SHP77 (cell line): ENCODE data around the gene CAMSAP3.

Experiments used
- DNase-seq, 2 experiments: peaks; one replicate each; lab custom pipeline; 2025; lab: John Stamatoyannopoulos, UW

The CAMSAP3 gene

GRCh38 chr19:7614859-7615741 is 19.4 kb downstream of the CAMSAP3 start:
- DNase-seq = no peak

DNA sequence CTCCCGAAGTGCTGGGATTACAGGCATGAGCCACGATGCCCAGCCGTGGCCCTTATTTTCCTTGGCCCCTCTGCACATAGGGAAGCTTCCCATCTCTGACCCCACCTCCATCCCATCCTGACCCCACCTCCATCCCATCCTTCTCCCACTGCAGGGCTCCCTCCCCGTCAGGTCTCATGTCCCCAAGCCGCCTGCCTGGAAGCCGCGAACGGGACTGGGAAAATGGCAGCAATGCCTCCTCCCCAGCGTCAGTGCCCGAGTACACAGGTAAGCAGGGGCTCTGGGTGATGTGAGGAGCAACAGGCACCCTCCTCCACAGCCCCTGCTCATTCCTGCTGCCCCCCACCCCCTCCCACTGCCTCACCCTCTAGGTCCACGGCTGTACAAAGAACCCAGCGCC is 21.5 kb downstream of the CAMSAP3 start:
- no peak for DNase-seq

GRCh38 chr19:7617735-7618134 is 22.1 kb downstream of the CAMSAP3 start:
- no peak for DNase-seq

- DNase-seq = no peak
Observed at GRCh38 chr19:7618348-7618747, 22.7 kb downstream of the CAMSAP3 start.

DNA sequence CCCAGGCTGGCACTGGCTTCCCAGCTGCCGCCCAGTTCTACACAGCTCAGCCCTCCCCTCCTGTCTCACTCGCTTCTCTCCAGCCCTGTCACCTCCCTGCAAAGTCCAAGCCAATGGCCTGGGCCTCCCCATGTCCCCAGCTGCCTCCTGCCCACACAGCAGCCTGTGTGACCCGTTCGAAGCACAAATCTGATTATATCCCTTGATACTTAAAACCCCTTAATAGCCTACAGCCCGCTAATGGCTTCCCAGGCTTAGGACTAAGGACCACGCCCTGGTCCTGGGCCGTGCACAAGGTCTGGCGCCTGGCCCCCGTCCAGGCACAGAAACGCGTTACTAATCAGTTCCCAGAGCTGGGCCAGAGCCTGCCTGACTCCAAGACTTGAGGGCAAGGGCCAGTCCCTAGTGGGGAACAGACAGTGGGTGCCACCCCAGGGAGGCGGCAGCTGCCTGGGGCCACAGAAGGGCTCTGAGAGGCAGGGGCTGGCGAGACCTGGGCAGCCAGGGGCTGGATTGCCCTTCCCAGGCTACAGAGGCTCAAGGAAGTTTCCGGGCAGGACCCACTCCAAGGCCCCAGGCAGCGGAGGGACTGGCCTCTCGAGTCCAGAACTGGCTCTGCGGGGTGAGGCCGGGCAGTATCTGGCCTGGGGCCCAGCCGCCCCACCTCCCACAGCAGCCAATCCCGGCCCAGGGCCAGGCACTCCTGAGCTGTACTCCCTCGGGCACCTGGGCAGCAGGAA is 23.3 kb downstream of the CAMSAP3 start:
- DNase-seq = no peak

DNA sequence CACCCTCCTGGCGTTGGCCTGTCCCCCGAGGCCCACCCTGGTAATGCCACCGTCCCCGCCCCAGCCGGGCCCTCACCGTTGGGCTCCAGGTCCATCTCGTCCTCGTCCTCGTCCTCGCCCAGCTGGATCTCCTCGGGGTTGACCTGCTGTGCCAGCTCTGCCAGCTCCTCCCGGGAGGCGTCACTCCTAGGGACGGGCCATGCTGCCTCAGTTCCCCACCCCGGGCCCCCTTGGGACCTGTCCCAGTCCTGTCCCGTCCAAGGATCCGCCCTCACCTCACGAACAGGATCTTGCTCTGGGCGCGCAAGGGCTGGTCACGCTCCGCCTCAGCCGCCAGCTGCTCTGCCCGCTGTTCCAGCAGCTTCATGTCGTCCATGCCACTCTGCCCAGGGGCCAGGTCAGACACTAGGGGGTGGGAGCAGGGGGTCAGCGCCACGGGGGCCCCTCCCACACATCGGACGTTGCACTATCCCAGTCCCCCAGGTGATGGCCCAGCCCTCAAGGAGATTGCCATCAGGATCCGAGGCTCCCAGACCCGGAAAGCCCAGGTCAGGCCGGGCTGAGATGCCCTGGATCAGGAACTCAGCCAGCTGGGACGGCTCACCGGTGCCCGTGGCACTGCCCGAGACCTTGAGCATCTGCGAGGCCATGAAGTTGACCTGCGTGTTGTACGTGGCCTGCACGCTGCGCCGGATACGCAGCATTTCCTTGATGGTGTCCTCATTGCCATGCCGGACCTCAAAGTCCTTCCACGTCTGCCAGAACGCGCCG is 24.2 kb downstream of the CAMSAP3 start:
- DNase-seq = no peak

DNA sequence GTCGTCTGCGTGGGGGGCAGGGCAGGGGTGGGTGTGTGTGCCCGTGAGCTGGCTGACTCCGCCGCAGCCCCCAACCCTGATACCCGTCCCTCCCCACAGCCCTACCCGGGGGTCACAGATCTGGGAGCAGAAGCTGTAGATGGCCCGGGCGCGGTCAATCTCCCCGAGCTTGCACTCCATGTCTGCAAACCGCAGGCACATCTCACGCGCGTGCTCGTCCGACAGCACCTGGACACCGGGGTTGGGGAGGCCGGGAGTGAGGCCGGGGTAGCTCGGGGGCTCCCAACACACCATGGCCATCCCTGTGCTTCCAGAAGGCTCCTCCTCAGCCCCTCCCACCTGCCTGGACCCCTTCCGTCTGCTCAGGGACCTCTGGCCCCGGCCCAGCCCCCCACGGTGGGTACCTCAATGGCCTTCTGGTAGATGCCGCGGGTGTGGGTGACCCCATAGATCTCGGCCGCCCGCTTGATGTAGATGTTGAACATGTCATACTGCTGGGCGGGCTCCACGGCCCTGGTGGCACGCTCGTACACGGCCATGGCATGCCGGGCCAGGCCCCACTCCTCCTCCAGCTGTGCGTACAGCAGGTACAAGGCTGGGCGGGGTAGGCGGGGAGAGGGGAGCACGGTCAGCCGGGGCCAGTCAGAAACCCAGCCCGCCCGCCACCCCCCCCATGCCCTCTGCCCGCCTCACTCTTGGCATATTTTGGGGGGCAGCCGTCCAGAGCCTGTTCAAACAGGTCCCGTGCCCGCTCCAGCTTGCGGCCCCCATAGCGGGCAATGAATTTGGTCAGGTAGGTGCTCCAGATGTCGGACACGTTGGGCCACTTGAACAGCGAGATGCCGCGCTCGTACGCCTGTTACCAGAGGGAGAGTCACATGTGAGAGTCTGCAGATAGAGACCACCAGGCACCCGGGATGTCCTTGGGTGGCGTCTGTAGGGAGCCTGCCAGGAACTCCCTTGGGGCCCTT is 25.1 kb downstream of the CAMSAP3 start:
- DNase-seq = no peak

- no peak for DNase-seq
Observed at GRCh38 chr19:7622933-7623685, 27.4 kb downstream of the CAMSAP3 start.

- no peak for DNase-seq
Observed at GRCh38 chr19:7623725-7624603, 28.3 kb downstream of the CAMSAP3 start.

GRCh38 chr19:7624810-7625209 is 29.1 kb downstream of the CAMSAP3 start:
- DNase-seq = no peak

DNA sequence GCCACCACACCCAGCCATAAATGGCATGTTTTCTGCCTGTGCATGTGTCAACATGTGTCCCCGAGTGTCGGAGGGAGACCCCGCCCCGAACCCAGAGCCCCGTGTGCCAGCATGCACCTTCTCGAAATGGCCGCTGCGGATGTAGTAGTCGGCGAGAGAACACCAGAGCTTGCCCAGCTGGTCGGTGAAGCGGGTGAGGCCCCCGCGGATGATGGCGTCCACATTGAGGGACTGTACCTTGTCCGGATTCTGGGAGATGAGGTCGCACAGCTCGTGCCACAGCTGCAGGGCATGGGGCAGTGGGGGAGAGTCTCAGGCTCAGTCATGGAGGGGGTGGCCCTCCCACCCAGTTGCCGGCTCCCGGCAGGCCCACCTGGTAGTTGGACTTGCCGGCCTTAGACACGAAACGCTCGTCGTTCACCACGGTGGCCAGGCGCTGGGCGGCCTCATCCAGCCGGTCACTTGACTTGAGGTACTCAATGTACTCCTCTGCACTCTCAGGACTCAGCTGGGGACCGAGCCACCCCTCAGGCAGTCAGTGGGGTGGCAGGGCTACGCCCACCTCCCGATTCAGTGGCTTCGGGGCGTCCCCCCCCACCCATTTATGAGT is 30.2 kb downstream of the CAMSAP3 start:
- DNase-seq = no peak

DNA sequence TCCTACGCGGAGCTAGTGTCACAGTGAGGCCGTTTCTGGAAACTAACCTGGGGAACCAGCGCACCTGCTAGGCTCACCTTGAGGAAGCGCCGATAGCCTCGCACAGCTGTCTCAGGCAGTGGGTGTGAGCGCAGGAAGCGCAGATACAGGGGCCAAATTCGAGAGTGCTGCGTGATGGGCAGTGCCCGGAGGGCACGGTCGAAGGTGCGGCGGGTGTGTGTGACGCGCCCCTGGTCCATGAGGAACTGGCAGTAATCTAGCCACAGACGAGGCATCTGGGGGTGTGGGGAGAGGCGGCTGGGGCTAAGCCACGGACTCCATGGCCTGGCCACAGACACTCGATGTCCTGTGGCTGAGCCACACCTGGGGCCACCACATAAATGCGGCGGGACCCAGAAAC is 31.5 kb downstream of the CAMSAP3 start:
- DNase-seq = no peak

GRCh38 chr19:7628589-7629311 is 33.1 kb downstream of the CAMSAP3 start:
- no peak for DNase-seq

DNA sequence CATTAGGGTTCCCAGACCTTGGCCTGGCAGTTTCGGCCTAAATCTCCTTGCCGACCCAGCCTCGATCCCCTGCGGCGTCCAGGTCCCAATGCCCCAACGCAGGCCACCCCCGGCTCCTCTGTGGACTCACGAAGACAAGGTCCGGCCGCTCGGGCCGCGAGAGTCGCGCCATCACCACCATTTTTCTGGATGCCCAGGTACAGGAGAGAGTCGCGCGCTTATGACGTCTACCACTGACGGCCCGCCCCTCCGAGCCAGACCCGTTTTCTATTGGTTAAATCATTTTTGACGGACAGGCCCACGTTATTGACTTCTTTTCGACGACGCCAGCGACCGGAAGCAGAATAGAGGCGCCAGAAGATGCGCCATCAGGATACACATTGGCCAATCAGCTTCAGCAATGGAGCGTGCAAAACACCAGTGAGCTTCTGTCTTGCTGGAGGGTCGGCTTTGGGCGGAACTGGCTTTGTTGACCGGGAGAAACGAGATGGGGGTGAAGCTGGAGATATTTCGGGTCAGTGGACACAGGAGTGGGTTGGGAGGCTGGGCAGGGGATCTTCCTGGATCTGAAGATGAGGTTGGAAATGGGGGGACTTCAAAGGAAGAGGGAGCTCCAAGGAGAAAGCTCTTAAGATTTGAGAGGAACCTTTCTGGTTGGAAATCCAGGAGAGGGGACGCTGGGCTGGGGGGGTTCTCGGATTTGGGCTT is 33.8 kb downstream of the CAMSAP3 start, which contains the start of the genes PET100 and XAB2:
TSS of gene PET100 (plus strand) at position 447 of the 708 bp plus-strand sequence. CDS start at position 488, 41 bp downstream.
TSS of gene XAB2 (minus strand) at position 199 of the 708 bp plus-strand sequence. CDS start at position 181, 18 bp downstream.
- peak; percentile 97 to 98 for DNase-seq

- DNase-seq = no peak
Observed at GRCh38 chr19:7631577-7631976, 35.9 kb downstream of the CAMSAP3 start.

DNA sequence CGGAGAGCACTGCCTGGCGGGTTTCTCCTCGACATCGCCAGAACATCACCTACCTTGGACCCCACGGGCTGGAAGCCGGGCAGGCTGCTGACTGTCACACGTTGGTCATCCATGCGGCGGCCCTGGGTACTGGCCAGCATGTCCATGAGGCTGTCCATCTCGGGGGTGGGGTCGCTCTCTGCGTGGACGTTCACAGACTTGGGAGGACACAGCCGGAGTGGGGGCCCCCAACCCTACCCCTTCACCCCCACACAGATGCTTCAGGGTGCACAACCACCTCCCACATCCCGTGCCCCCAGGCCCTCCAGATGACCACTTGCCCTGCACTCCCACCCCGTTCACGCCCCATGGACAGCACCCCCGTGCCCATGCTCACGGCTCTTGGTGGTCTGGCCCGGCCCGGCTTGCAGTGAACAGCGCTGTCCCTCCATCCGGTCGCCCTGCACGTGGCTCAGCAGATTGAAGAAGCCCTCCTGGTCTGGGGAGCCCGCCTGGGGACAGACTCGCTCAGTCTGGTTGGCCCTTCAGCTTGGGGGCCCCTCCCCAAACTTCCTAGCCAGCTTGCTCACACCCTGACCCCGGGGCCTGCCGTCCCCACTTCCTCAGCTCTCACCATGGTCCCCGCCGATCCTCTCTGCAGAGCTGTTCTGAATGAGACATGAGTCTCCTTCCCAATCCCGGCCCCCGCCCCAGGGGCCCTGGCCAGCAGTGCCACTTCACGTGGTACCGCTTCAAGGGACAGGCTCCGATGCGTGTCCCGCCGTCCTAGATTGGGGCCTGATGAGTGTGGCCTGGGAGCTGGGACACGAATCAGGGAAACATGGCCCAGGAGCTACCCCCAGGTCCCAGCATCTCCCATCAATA is 36.9 kb downstream of the CAMSAP3 start:
- no peak for DNase-seq
